CD14-positive monocyte (primary cell): ENCODE measurements around the gene MORC3. TPM values are rescaled to one million over a fixed set of nuclear protein-coding genes. Genes with fewer than 3 reads are reported as not detected.
A peak's percentile ranks its signal among the peaks of the same experiment; 100 is the strongest.

Experiments used
- DNase-seq, 3 donors: peaks; one replicate each; pipeline ENCODE4 v3.0.0-alpha.2; 2011 to 2022
- H2AFZ ChIP-seq: 2 replicates; pipeline ENCODE4 v1.6.0; 2012; ENCODE audit warnings: mild to moderate bottlenecking, low read depth, low read length, inconsistent platforms; ENCODE audit not compliant: insufficient read depth, poor library complexity, severe bottlenecking
- H3K27ac ChIP-seq, 2 donors: 1 replicate in 1 of 2; 2 replicates in 1 of 2; pipeline ENCODE4 v1.5.1; 2012 to 2013; ENCODE audit warnings: low read length in 2 of 2, control low read depth in 1 of 2, inconsistent platforms in 1 of 2, low read depth in 1 of 2, mild to moderate bottlenecking in 1 of 2
- H3K27me3 ChIP-seq, 2 donors: one replicate each; pipeline versions ENCODE4 v1.6.0 to v1.6.1; 2011 to 2013; ENCODE audit warnings: low read length in 2 of 2; ENCODE audit not compliant: control insufficient read depth in 2 of 2, insufficient read depth in 2 of 2
- H3K36me3 ChIP-seq, 2 donors: replicated peaks in 1 of 2; 1 replicate in 1 of 2; 2 replicates in 1 of 2; pipeline versions ENCODE4 v1.5.1 to v1.6.1; 2012 to 2013; ENCODE audit warnings: low read length in 2 of 2, control low read depth in 1 of 2, inconsistent platforms in 1 of 2, mild to moderate bottlenecking in 1 of 2; ENCODE audit not compliant: insufficient read depth in 2 of 2, control insufficient read depth in 1 of 2
- H3K4me1 ChIP-seq, 2 donors: 1 replicate in 1 of 2; 2 replicates in 1 of 2; pipeline versions ENCODE4 v1.5.1 to v1.6.1; 2012 to 2013; ENCODE audit warnings: low read length in 2 of 2, control low read depth in 1 of 2, inconsistent platforms in 1 of 2, mild to moderate bottlenecking in 1 of 2, moderate library complexity in 1 of 2; ENCODE audit not compliant: insufficient read depth in 2 of 2, control insufficient read depth in 1 of 2
- H3K4me2 ChIP-seq: replicated peaks from 2 replicates; pipeline ENCODE3; 2012; ENCODE audit warnings: low read length, moderate library complexity, mild to moderate bottlenecking; ENCODE audit not compliant: poor library complexity, severe bottlenecking; ENCODE audit errors: extremely low read depth
- H3K4me3 ChIP-seq, 3 experiments: fragments of 200-600 bp in 1 of 3; sonication (generic) in 1 of 3; replicated peaks in 1 of 3; 1 replicate in 2 of 3; 2 replicates in 1 of 3; pipeline ENCODE4 v1.5.1; 2011 to 2013; ENCODE audit warnings: low read length in 3 of 3, mild to moderate bottlenecking in 3 of 3, control low read depth in 2 of 3, low read depth in 2 of 3, inconsistent platforms in 1 of 3, moderate library complexity in 1 of 3
- H3K79me2 ChIP-seq: 2 replicates; pipeline ENCODE4 v1.6.0; 2012; ENCODE audit warnings: mild to moderate bottlenecking, control low read depth, inconsistent platforms, low read length, moderate library complexity; ENCODE audit not compliant: insufficient read depth
- H3K9ac ChIP-seq: 2 replicates; pipeline ENCODE4 v1.6.0; 2017; ENCODE audit warnings: low read length, mild to moderate bottlenecking; ENCODE audit not compliant: insufficient read depth, poor library complexity, severe bottlenecking
- H3K9me3 ChIP-seq, 2 donors: replicated peaks in 1 of 2; 1 replicate in 1 of 2; 2 replicates in 1 of 2; pipeline versions ENCODE4 v1.5.1 to v1.6.1; 2012 to 2013; ENCODE audit warnings: low read length in 2 of 2, control low read depth in 1 of 2; ENCODE audit not compliant: control insufficient read depth in 1 of 2, insufficient read depth in 1 of 2
- H4K20me1 ChIP-seq: 2 replicates; pipeline ENCODE4 v1.6.0; 2012; ENCODE audit warnings: mild to moderate bottlenecking, low read length, control low read depth, moderate library complexity; ENCODE audit not compliant: insufficient read depth
- H3K27ac Mint-ChIP-seq, 7 donors: one replicate each; pipeline ENCODE4 v1.8.0; 2020; ENCODE audit warnings: mild to moderate bottlenecking in 7 of 7, mixed read lengths in 7 of 7, moderate library complexity in 6 of 7, inconsistent platforms in 2 of 7
- H3K27me3 Mint-ChIP-seq, 3 donors: one replicate each; pipeline ENCODE4 v1.8.0; 2021 to 2022; ENCODE audit warnings: low read depth in 3 of 3, mild to moderate bottlenecking in 3 of 3, mixed read lengths in 3 of 3, moderate library complexity in 3 of 3, inconsistent platforms in 1 of 3
- H3K36me3 Mint-ChIP-seq, 2 donors: one replicate each; pipeline ENCODE4 v1.8.0; 2020; ENCODE audit warnings: mixed read lengths in 2 of 2, inconsistent platforms in 1 of 2, mild to moderate bottlenecking in 1 of 2
- H3K4me1 Mint-ChIP-seq: one replicate; pipeline ENCODE4 v1.8.0; 2020; ENCODE audit warnings: mild to moderate bottlenecking, mixed read lengths
- H3K4me3 Mint-ChIP-seq, 2 donors: one replicate each; pipeline ENCODE4 v1.8.0; 2020; ENCODE audit warnings: mild to moderate bottlenecking in 2 of 2, mixed read lengths in 2 of 2, moderate library complexity in 1 of 2
- H3K9me3 Mint-ChIP-seq, 7 donors: one replicate each; pipeline ENCODE4 v1.8.0; 2020 to 2022; ENCODE audit warnings: mixed read lengths in 7 of 7, mild to moderate bottlenecking in 6 of 7, moderate library complexity in 6 of 7, inconsistent platforms in 2 of 7
- WGBS: methylation state at CpG from one replicate; pipeline ENCODE4 v1.1.5; 2013; ENCODE audit warnings: missing lambda C conversion rate; ENCODE audit not compliant: insufficient coverage; 5-methylcytosine and 5-hydroxymethylcytosine counted together
- intact Hi-C, 2 donors: fragments of 100-400 bp; cut with micrococcal nuclease; formaldehyde crosslinking; loops; one replicate each; pipeline versions ENCODE4 v1.15.0 to v1.15.1; 2023
- polyA plus RNA-seq, 3 donors: library from polyadenylated mRNA; depleted of rRNA in 1 of 3; unstranded in 2 of 3; stranded (reverse) in 1 of 3; fragments of 300-500 nt in 2 of 3; fragments of >200 nt in 1 of 3; fragmentation: Illumina TruSeq in 2 of 3; gene quantifications; 1 replicate in 2 of 3; 2 replicates in 1 of 3; pipeline ENCODE4 v1.2.3, GENCODE V29; 2012 to 2021
- TF ChIP-seq, protein P1 (sequence below): fragments of 200-600 bp; IDR thresholded peaks from one replicate; pipeline ENCODE4 v1.8.0; 2022; ENCODE audit warnings: antibody characterized with exemption, mild to moderate bottlenecking

MORC3 gene
- polyA plus RNA-seq, 3 donors: 16.3 to 27.6 (median 25.5) TPM

DNA sequence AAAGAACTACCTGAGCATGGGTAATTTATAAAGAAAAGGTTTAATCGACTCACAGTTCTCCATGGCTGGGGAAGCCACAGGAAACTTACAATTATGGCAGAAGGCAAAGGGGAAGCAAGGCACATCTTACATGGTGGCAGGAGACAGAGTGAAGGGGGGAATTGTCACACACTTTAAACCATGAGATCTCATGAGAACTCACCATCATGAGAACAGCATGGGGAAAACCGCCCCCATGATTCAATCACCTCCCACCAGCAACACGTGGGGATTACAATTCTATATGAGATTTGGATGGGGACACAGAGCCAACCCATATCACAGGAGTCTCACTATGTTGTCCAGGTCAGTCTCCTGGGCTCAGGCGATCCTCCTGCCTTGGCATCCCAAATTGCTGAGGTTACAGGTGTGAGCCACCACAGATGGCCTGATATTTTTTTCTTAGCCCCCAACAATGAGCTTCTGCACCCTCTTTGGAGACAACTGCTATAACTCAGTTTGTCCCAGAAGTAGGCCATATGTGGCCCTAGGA, 22.5 kb upstream of the MORC3 start:
- Mint-ChIP-seq H3K4me3 (peak overlapping the region; percentile 78 to 87), H3K36me3 (peaks cover 16 to 38% of the 10 kb centered on the region in 2 donors), H3K27me3 (peaks cover 0 to 3% (median 0%) of the 10 kb centered on the region in 3 donors), H3K27ac (peak overlapping the region; percentile 95 to 98 (median 97)), H3K9me3 (peaks cover 0 to 2% (median 0%) of the 10 kb centered on the region in 7 donors), H3K4me1 (peaks cover 27% of the 10 kb centered on the region)
- no peaks in the 10 kb centered on the region for H3K9me3 ChIP-seq
- peak overlapping the region in 2 of 3 experiments; percentile 21 to 73 for H3K4me3 ChIP-seq
- H3K27me3 ChIP-seq: no peaks in the 10 kb centered on the region
- peaks cover 15 to 31% of the 10 kb centered on the region in 2 donors for H3K36me3 ChIP-seq
- H2AFZ ChIP-seq: peak overlapping the region; percentile 92
- TF ChIP-seq, protein P1, sequence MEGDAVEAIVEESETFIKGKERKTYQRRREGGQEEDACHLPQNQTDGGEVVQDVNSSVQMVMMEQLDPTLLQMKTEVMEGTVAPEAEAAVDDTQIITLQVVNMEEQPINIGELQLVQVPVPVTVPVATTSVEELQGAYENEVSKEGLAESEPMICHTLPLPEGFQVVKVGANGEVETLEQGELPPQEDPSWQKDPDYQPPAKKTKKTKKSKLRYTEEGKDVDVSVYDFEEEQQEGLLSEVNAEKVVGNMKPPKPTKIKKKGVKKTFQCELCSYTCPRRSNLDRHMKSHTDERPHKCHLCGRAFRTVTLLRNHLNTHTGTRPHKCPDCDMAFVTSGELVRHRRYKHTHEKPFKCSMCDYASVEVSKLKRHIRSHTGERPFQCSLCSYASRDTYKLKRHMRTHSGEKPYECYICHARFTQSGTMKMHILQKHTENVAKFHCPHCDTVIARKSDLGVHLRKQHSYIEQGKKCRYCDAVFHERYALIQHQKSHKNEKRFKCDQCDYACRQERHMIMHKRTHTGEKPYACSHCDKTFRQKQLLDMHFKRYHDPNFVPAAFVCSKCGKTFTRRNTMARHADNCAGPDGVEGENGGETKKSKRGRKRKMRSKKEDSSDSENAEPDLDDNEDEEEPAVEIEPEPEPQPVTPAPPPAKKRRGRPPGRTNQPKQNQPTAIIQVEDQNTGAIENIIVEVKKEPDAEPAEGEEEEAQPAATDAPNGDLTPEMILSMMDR: no peak
- 100% methylated on average over 1 of the region's 4 CpGs for WGBS
- peak overlapping the region; percentile 87 to 99 for H3K27ac ChIP-seq
- H3K9ac ChIP-seq: peak overlapping the region; percentile 76
- intact Hi-C loops: loop anchor here (5.0 kb wide), 1 partner anchor 35 kb away; no protein-coding TSS in a partner anchor
- no peaks in the 10 kb centered on the region for H4K20me1 ChIP-seq
- peaks cover 27% of the 10 kb centered on the region in 2 donors for H3K4me1 ChIP-seq
- H3K4me2 ChIP-seq: peak overlapping the region; percentile 71
- peak in 1 of 3 donors; percentile 19 for DNase-seq
- H3K79me2 ChIP-seq: no peaks in the 10 kb centered on the region

DNA sequence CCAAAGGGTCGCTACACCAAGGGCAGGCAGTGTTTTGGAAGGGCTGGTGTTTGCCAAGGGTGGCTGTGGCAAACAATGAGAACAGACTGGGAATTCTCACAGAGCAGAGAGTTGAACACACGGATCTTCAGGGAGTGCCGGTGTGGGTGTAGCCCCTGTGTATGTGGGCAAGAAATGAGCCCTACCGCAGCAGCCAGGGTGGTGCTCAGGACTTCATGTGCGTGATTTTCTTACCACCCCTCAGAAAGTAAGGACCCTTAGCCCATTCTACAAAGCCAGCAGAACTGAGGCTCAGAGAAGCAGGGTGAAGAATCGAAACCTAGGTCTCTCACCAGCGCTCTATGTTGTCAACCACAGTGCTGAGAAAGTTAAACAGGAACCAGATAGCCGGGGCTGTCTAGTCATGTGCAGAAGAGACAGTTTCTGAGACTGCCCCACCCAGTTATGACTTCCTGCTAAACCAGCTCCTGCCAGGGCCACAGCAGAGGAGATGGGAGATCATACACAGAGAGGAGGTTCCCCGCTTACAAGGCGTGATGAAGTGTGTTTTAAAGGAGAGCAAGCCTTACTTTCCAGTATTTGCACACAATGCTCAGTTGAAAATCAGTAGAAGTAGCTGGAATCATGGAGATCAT, 21.9 kb upstream of the MORC3 start:
- peaks cover 11 to 32% of the 10 kb centered on the region in 2 donors for H3K36me3 Mint-ChIP-seq
- WGBS: 23% methylated on average over 4 of the region's 10 CpGs
- H3K4me1 ChIP-seq: peaks cover 27% of the 10 kb centered on the region in 2 donors
- peaks cover 27% of the 10 kb centered on the region for H3K4me1 Mint-ChIP-seq
- intact Hi-C loops: loop anchor here (5.0 kb wide), 1 partner anchor 34 kb away; no protein-coding TSS in a partner anchor
- H3K79me2 ChIP-seq: no peaks in the 10 kb centered on the region
- H3K4me2 ChIP-seq: peak overlapping the region; percentile 71
- H3K9ac ChIP-seq: peak overlapping the region; percentile 76
- no peaks in the 10 kb centered on the region for H3K9me3 ChIP-seq
- H3K27ac Mint-ChIP-seq: peak overlapping the region; percentile 95 to 98 (median 97)
- peaks cover 0 to 2% (median 0%) of the 10 kb centered on the region in 7 donors for H3K9me3 Mint-ChIP-seq
- peak overlapping the region; percentile 87 to 99 for H3K27ac ChIP-seq
- DNase-seq: peak; percentile 87 to 96 (median 88)
- H3K27me3 Mint-ChIP-seq: peaks cover 0 to 3% (median 0%) of the 10 kb centered on the region in 3 donors
- H4K20me1 ChIP-seq: no peaks in the 10 kb centered on the region
- H3K27me3 ChIP-seq: no peaks in the 10 kb centered on the region
- peaks cover 10 to 25% of the 10 kb centered on the region in 2 donors for H3K36me3 ChIP-seq
- peak overlapping the region; percentile 92 for H2AFZ ChIP-seq
- peak overlapping the region; percentile 78 to 87 for H3K4me3 Mint-ChIP-seq
- TF ChIP-seq, protein P1: no peak
- H3K4me3 ChIP-seq: peak overlapping the region; percentile 7 to 73 (median 21)
